K562 (cell line): ENCODE data around the gene SLC17A9. TPM values are rescaled to one million over a fixed set of nuclear protein-coding genes. Genes with fewer than 3 reads are reported as not detected.

ENCODE experiments used
- ATAC-seq: fragments of 200-7000 bp; cut with Tn5 transposase; 3 replicates; pipeline ENCODE4 v1.9.1; 2020; ENCODE audit warnings: moderate library complexity
- BruUV-seq: library from RNA; stranded (reverse); fragments of 400-500 nt; replicated peaks from 2 replicates; lab custom pipeline; 2021; lab: Mats Ljungman, UMichigan
- CTCF ChIA-PET: fragments of 300-600 bp; formaldehyde crosslinking; extraction: SDS; loops from one replicate; lab custom pipeline; 2021; ENCODE audit warnings: low intra/inter-chr PET ratio; lab: Yijun Ruan, JAX
- POLR2A ChIA-PET: fragments of 300-600, 350-650 bp; sonication (Branson Sonifier 250); formaldehyde crosslinking; extraction: SDS; loops from one replicate; lab custom pipeline; 2021; ENCODE audit warnings: antibody characterized with exemption, inconsistent platforms; lab: Yijun Ruan, JAX
- DNase-seq, 4 experiments: peaks; one replicate each; pipeline versions ENCODE4 v3.0.0 to v3.0.0-alpha.2; 2011 to 2018; ENCODE audit warnings: low spot score in 3 of 4, mixed read lengths in 3 of 4; ENCODE audit errors: extremely low read depth in 1 of 4
- FAIRE-seq: peaks from 2 replicates; lab custom pipeline; 2011; peaks lifted over from hg19 to GRCh38; lab: Jason Lieb, UNC
- H2AFZ ChIP-seq: 2 replicates; pipeline ENCODE4 v1.6.0; 2011; ENCODE audit warnings: low read depth, low read length, control low read depth, inconsistent platforms
- H3K27ac ChIP-seq: fragments of 200-600 bp; 3 replicates; pipeline ENCODE4 v1.8.0; 2011; ENCODE audit warnings: low read depth, mild to moderate bottlenecking, control low read depth, inconsistent platforms, low read length, moderate library complexity, mixed read lengths; ENCODE audit errors: extremely low read depth
- H3K27me3 ChIP-seq, 2 experiments: fragments of 300-600 bp in 1 of 2; 2 replicates in 1 of 2; 3 replicates in 1 of 2; pipeline versions ENCODE4 v1.6.0 to v1.8.0; 2011; ENCODE audit warnings: inconsistent platforms in 2 of 2, low read length in 2 of 2, mild to moderate bottlenecking in 1 of 2, mixed read lengths in 1 of 2, moderate library complexity in 1 of 2; ENCODE audit not compliant: control insufficient read depth in 2 of 2, insufficient read depth in 2 of 2
- H3K36me3 ChIP-seq: fragments of 300-600 bp; 3 replicates; pipeline ENCODE4 v1.8.0; 2011; ENCODE audit warnings: mild to moderate bottlenecking, low read length, inconsistent platforms; ENCODE audit not compliant: control insufficient read depth, insufficient read depth
- H3K4me1 ChIP-seq, 2 experiments: fragments of 200-600 bp in 1 of 2; replicated peaks in 1 of 2; 2 replicates in 1 of 2; 3 replicates in 1 of 2; pipeline versions ENCODE4 v1.5.1 to v1.8.0; 2011; ENCODE audit warnings: inconsistent platforms in 2 of 2, low read length in 2 of 2, mild to moderate bottlenecking in 1 of 2, mixed read lengths in 1 of 2, moderate library complexity in 1 of 2; ENCODE audit not compliant: control insufficient read depth in 2 of 2, insufficient read depth in 2 of 2
- H3K4me2 ChIP-seq: 2 replicates; pipeline ENCODE4 v1.6.1; 2011; ENCODE audit warnings: low read length, control low read depth, inconsistent platforms, mixed read lengths; ENCODE audit not compliant: insufficient read depth
- H3K4me3 ChIP-seq: fragments of 200-600 bp; sonication (generic), shearing (Covaris generic); 2 replicates; pipeline ENCODE4 v1.5.1; 2016; ENCODE audit warnings: control low read depth, inconsistent platforms
- H3K79me2 ChIP-seq: fragments of 200-600 bp; 3 replicates; pipeline ENCODE4 v1.8.0; 2011; ENCODE audit warnings: low read length, inconsistent platforms; ENCODE audit not compliant: control insufficient read depth, insufficient read depth
- H3K9ac ChIP-seq, 2 experiments: 2 replicates each; pipeline versions ENCODE4 v1.6.0 to v1.6.1; 2011; ENCODE audit warnings: low read depth in 2 of 2, low read length in 2 of 2, control low read depth in 1 of 2, inconsistent platforms in 1 of 2, mild to moderate bottlenecking in 1 of 2, mixed read lengths in 1 of 2; ENCODE audit not compliant: insufficient read depth in 1 of 2
- H3K9me1 ChIP-seq: one replicate; pipeline ENCODE4 v1.6.0; 2011; ENCODE audit warnings: inconsistent platforms, mild to moderate bottlenecking, low read length, moderate library complexity; ENCODE audit not compliant: control insufficient read depth, insufficient read depth
- H3K9me3 ChIP-seq: replicated peaks from 2 replicates; pipeline ENCODE4 v1.5.1; 2011; ENCODE audit warnings: low read depth, low read length, inconsistent platforms; ENCODE audit not compliant: control insufficient read depth, insufficient read depth
- H4K20me1 ChIP-seq: replicated peaks from 2 replicates; pipeline ENCODE4 v1.6.1; 2011; ENCODE audit warnings: low read length, inconsistent platforms, mixed read lengths; ENCODE audit not compliant: control insufficient read depth, insufficient read depth
- BRD4 ChIP-seq: fragments of 200-600 bp; sonication (generic); IDR thresholded peaks from 2 replicates; pipeline ENCODE4 v1.6.1; 2017; ENCODE audit warnings: inconsistent platforms
- CTBP1 ChIP-seq: fragments of 450-650 bp; IDR thresholded peaks from 2 replicates; pipeline ENCODE4 v1.6.1; 2016; ENCODE audit warnings: borderline replicate concordance
- GTF2F1 ChIP-seq: IDR thresholded peaks from 2 replicates; pipeline ENCODE4 v1.6.1; 2011; ENCODE audit warnings: low read depth, low read length, improper control_type of control experiment
- L3MBTL2 ChIP-seq: fragments of 450-650 bp; IDR thresholded peaks from 2 replicates; pipeline ENCODE4 v1.6.1; 2016; ENCODE audit warnings: mild to moderate bottlenecking, moderate library complexity
- PTTG1 ChIP-seq: fragments of 450-650 bp; IDR thresholded peaks from 2 replicates; pipeline ENCODE4 v1.6.1; 2016; ENCODE audit warnings: low read depth, mild to moderate bottlenecking, missing genetic modification characterization, missing compliant biosample characterization
- RAD51 ChIP-seq: fragments of 450-650 bp; IDR thresholded peaks from 2 replicates; pipeline ENCODE4 v1.7.1; 2016; ENCODE audit warnings: low read depth, mild to moderate bottlenecking, borderline replicate concordance
- RBBP5 ChIP-seq: fragments of 200-600 bp; sonication (generic); IDR thresholded peaks from 2 replicates; pipeline ENCODE4 v1.6.1; 2012; ENCODE audit warnings: borderline replicate concordance, mild to moderate bottlenecking, low read length, control low read depth, inconsistent platforms; ENCODE audit not compliant: insufficient read depth, poor library complexity, severe bottlenecking
- RBM14 ChIP-seq: fragments of 200-400 bp; formaldehyde crosslinking; IDR thresholded peaks from 2 replicates; pipeline ENCODE4 v1.6.1; 2018; ENCODE audit warnings: low read depth, mild to moderate bottlenecking, low read length, moderate library complexity, borderline replicate concordance; ENCODE audit not compliant: insufficient read depth
- RCOR1 ChIP-seq, 2 experiments: IDR thresholded peaks; 2 replicates each; pipeline ENCODE4 v1.6.1; 2012; ENCODE audit warnings: low read depth in 2 of 2, low read length in 2 of 2, borderline replicate concordance in 1 of 2, improper control_type of control experiment in 1 of 2
- SMAD1 ChIP-seq: fragments of 150-350 bp; IDR thresholded peaks from 2 replicates; pipeline ENCODE4 v1.6.1; 2014; ENCODE audit warnings: low read length, low read depth; ENCODE audit not compliant: partially characterized antibody
- SNRNP70 ChIP-seq: fragments of 200-400 bp; formaldehyde crosslinking; optimal IDR thresholded peaks from 2 replicates; pipeline ENCODE3; 2017; ENCODE audit warnings: low read depth, low read length
- ZBTB1 ChIP-seq: sonication (generic); formaldehyde crosslinking; IDR thresholded peaks from 2 replicates; pipeline ENCODE4 v1.8.1; 2023; ENCODE audit warnings: missing genetic modification reagents, low read depth, mild to moderate bottlenecking, borderline replicate concordance
- ZNF174 ChIP-seq: fragments of 250-450 bp; sonication (Bioruptor Pico); IDR thresholded peaks from 2 replicates; pipeline ENCODE4 v1.4.0; 2020; ENCODE audit warnings: mild to moderate bottlenecking
- ZNF274 ChIP-seq: IDR thresholded peaks from 2 replicates; pipeline ENCODE4 v1.6.1; 2011; ENCODE audit warnings: low read depth, mild to moderate bottlenecking, low read length, moderate library complexity, borderline replicate concordance
- ZNF589 ChIP-seq: fragments of 200-800 bp; sonication (Bioruptor generic); IDR thresholded peaks from 2 replicates; pipeline ENCODE4 v1.6.1; 2016; ENCODE audit warnings: low read depth, missing genetic modification characterization, missing compliant biosample characterization
- WGBS: fragments of 100-300 bp; shearing (Covaris generic); methylation state at CpG from one replicate; pipeline ENCODE4 v1.1.6; 2016; ENCODE audit warnings: low coverage, mixed read lengths; ENCODE audit not compliant: insufficient coverage; ENCODE audit errors: missing lambda C conversion rate; 5-methylcytosine and 5-hydroxymethylcytosine counted together
- in situ Hi-C: fragments of 300-500 bp; cut with MboI; formaldehyde crosslinking; loops from 4 replicates; pipeline ENCODE4 v1.15.0; 2018; ENCODE audit warnings: inconsistent platforms, mixed read lengths
- intact Hi-C: fragments of 100-400 bp; cut with micrococcal nuclease; formaldehyde crosslinking; loops from 2 replicates; pipeline ENCODE4 v1.14.2; 2022
- polyA plus RNA-seq, 8 experiments: library from polyadenylated mRNA; depleted of rRNA in 4 of 8; stranded (reverse) in 5 of 8; unstranded in 3 of 8; fragments of >200 nt; fragmentation: Nextera tagmentation in 2 of 8; fragmentation: Illumina TruSeq in 1 of 8; extraction: Ambion mirVana in 2 of 8; extraction: Trizol in 1 of 8; gene quantifications; 2 replicates each; pipeline versions ENCODE4 v1.2.1 to v1.2.3, GENCODE V29; 2011 to 2014; ENCODE audit warnings: inconsistent platforms in 1 of 8, missing spikeins in 1 of 8
- total RNA-seq, 7 experiments: library from RNA; depleted of rRNA in 6 of 7; stranded (reverse); fragments of >200 nt in 6 of 7; fragmentation: Illumina TruSeq in 2 of 7; extraction: Trizol in 2 of 7; gene quantifications; 2 replicates each; pipeline versions ENCODE4 v1.2.1 to v1.2.3, GENCODE V29; 2011 to 2021; ENCODE audit warnings: low replicate concordance in 1 of 7
- TF ChIP-seq, protein P1 (sequence below): fragments of 250-450 bp; sonication (Bioruptor Pico); IDR thresholded peaks from 2 replicates; pipeline ENCODE4 v1.5.0; 2021; ENCODE audit warnings: mild to moderate bottlenecking, moderate library complexity

The SLC17A9 gene
- total and polyA plus RNA-seq, 9 of the 15 experiments (the other 6 are each of a cell fraction or from before 2014, with no cell fraction given), result 0.04 to 0.31 TPM; not detected in 7

DNA sequence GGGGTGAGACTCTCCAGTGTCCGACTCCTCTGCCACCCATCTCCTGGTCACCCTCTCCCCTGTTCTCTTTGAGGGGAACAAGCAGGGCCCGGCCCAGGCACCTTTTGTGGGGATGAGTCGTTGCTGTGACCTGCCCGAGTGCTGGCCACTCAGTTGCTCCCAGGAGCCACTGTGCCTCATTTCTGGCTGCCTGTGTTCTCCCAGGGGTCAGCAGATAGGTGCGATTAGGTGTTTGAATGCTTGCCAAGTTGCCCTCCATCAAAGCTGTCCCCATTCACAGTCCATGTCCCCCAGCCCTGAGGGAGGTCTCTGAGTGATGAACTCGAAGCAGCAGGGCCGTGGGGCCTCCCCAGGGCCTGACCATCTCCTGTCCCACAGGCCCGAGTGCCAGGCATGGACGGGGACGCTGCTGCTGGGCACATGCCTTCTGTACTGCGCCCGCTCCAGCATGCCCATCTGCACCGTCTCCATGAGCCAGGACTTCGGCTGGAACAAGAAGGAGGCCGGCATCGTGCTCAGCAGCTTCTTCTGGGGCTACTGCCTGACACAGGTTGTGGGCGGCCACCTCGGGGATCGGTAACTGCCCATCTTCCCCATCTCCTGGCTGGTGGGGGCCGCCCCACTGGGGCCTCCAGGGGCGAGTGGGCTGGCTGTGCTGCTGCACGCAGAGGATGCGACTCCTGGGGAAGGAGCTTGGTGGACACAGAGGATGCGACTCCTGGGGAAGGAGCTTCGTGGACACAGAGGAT lies 4.1 kb downstream of the SLC17A9 start:
- Histone ChIP-seq H3K9me1 (no peaks in the 10 kb centered on the region), H3K9ac (no peak overlapping the region), H3K27me3 (peaks cover 27 to 60% of the 10 kb centered on the region in 2 experiments), H3K79me2 (no peaks in the 10 kb centered on the region), H3K4me3 (no peak overlapping the region), H3K9me3 (no peaks in the 10 kb centered on the region), H2AFZ (no peak overlapping the region), H3K4me1 (peaks cover 3 to 58% of the 10 kb centered on the region in 2 experiments; a peak in 3 of 5 replicates), H3K4me2 (no peak overlapping the region), H3K27ac (no peak overlapping the region), H4K20me1 (peaks cover 17% of the 10 kb centered on the region; the same call in 1 of the 2 replicates), H3K36me3 (no peaks in the 10 kb centered on the region)
- ChIA-PET POLR2A (interaction anchor here (0.5 to 3.1 kb wide), 6 partner anchors 9 to 66 kb away, joined by 3 to 19 read pairs (median 4); partner anchors contain the start of gene GID8), CTCF (no interaction called here)
- FAIRE-seq (no peak), DNase-seq (no peak), ATAC-seq (no peak)
- in situ Hi-C loops, result no loop called here
- no TSS peak for BruUV-seq
- WGBS, result 5% methylated on average over 23 of the region's 25 CpGs
- TF ChIP-seq PTTG1 (tag), result no peak
- no peak for TF ChIP-seq SNRNP70
- TF ChIP-seq RBBP5, result no peak
- no peak for TF ChIP-seq SMAD1
- TF ChIP-seq, protein P1, sequence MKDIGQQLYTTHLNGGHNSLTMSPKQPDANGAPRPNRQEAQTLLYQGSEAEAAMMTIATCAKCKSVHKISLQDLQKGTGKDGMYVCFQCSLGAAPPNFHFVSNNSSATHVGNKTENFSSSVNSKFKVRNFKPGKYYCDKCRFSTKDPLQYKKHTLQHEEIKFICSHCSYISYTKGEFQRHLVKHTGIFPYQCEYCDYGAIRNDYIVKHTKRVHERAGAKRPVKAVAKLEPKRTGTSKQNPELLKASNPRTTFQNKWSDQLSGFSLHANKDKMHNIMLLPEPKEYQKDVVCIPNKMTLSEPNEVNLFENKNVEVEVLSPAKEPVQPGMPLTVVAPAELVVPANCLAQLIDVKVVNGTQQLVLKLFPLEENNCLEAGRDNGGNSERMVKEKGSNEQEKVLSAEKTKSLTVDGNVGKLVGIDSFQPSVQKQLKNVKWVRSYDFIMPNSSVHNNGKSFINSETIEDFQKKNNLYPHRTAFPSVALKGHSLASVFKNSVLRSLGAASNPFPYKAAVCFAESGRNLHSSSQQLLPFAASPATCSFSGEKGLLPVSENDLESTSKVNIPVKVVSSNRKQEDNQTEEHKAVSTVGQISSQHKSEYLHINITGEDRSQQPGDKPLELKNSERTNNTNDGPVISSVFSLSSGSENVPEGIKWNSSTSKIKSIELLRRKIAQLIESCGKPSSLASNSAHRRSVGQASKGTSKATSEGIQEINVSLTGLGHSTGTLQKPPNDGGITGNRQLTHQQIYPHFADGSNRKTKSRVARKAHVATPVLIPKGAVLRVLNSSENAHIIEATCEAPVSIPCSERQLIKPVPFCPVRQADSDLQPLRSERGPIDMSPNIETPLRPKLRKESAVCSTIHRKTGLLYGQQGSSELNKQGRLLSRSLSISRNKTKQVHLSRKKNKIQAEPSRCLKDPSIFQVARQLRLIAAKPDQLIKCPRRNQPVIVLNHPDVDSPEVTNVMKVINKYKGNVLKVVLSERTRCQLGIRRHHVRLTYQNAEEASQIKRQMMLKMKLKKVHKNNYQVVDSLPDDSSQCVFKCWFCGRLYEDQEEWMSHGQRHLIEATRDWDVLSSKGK (CRISPR knock-in tag), result no peak
- no peak for TF ChIP-seq ZBTB1 (CRISPR knock-in tag)
- TF ChIP-seq RBM14, result no peak
- TF ChIP-seq ZNF589 (CRISPR knock-in tag), result no peak
- no peak for TF ChIP-seq RCOR1 (IDR thresholded peaks at IDR 0.05; ENCODE audit: borderline replicate concordance in 1 of 2, low read depth in 2 of 2, low read length in 2 of 2)
- no peak for TF ChIP-seq CTBP1
- TF ChIP-seq BRD4, result no peak
- no peak for TF ChIP-seq ZNF174 (CRISPR knock-in tag)
- no peak for TF ChIP-seq ZNF274
- TF ChIP-seq L3MBTL2, result no peak
- no peak for TF ChIP-seq RAD51
- TF ChIP-seq GTF2F1, result no peak
- intact Hi-C loops, result no loop called here
